Bronchial epithelial cell (primary cell): ENCODE data around the gene ANKDD1B. TPM values are rescaled to one million over a fixed set of nuclear protein-coding genes. Genes with fewer than 3 reads are reported as not detected.

Source experiments
- DNase-seq: peaks from one replicate; pipeline ENCODE4 v3.0.0-alpha.2; 2010; ENCODE audit warnings: low read depth
- FAIRE-seq: peaks from 2 replicates; lab custom pipeline; 2011; peaks lifted over from hg19 to GRCh38; lab: Jason Lieb, UNC
- H3K27me3 ChIP-seq: 2 replicates; pipeline ENCODE4 v1.5.1; 2011; ENCODE audit warnings: low read length; ENCODE audit not compliant: control insufficient read depth, insufficient read depth
- H3K36me3 ChIP-seq: 2 replicates; pipeline ENCODE4 v1.5.1; 2011; ENCODE audit warnings: low read length; ENCODE audit not compliant: control insufficient read depth, insufficient read depth
- H3K4me3 ChIP-seq: 2 replicates; pipeline ENCODE4 v1.5.1; 2011; ENCODE audit warnings: mild to moderate bottlenecking, low read depth, low read length, control low read depth
- CTCF ChIP-seq: IDR thresholded peaks from 2 replicates; pipeline ENCODE4 v1.5.1; 2011; ENCODE audit warnings: mild to moderate bottlenecking, moderate library complexity, low read length, control low read depth, inconsistent platforms; ENCODE audit not compliant: insufficient read depth, severe bottlenecking
- total RNA-seq: library from RNA; depleted of rRNA; stranded (reverse); fragments of >200 nt; gene quantifications from 2 replicates; pipeline ENCODE4 v1.2.1, GENCODE V29; 2014

ANKDD1B gene
- total RNA-seq, 1 donor from 2014 or later, result 1.3 TPM

GRCh38 chr5:75612226-75612569 lies 945 bp downstream of the ANKDD1B start:
- FAIRE-seq, result no peak

GRCh38 chr5:75612901-75613300 lies 1.6 kb downstream of the ANKDD1B start:
- Histone ChIP-seq H3K36me3 (no peaks in the 10 kb centered on the region), H3K27me3 (no peaks in the 10 kb centered on the region), H3K4me3 (no peak overlapping the region)
- no peak for DNase-seq
- TF ChIP-seq CTCF, result no peak
- no peak for FAIRE-seq

More at GRCh38 chr5:75612226-75612569, 945 bp downstream of the ANKDD1B start:
- no peak for TF ChIP-seq CTCF
- Histone ChIP-seq H3K4me3 (no peak overlapping the region), H3K27me3 (no peaks in the 10 kb centered on the region), H3K36me3 (no peaks in the 10 kb centered on the region)
- no peak for DNase-seq

- DNase-seq (no peak), FAIRE-seq (no peak)
- H3K4me3 ChIP-seq, result no peak overlapping the region
- no peaks in the 10 kb centered on the region for H3K27me3 ChIP-seq
- H3K36me3 ChIP-seq, result no peaks in the 10 kb centered on the region
- no peak for TF ChIP-seq CTCF
Observed at GRCh38 chr5:75614176-75614575, 2.9 kb downstream of the ANKDD1B start.

- Histone ChIP-seq H3K36me3 (no peaks in the 10 kb centered on the region), H3K27me3 (no peaks in the 10 kb centered on the region), H3K4me3 (no peak overlapping the region)
- no peak for TF ChIP-seq CTCF
- FAIRE-seq (no peak), DNase-seq (no peak)
Observed at GRCh38 chr5:75616371-75616881, 5.2 kb downstream of the ANKDD1B start.

GRCh38 chr5:75616971-75617621 lies 5.8 kb downstream of the ANKDD1B start:
- Histone ChIP-seq H3K4me3 (no peak overlapping the region), H3K36me3 (no peaks in the 10 kb centered on the region), H3K27me3 (no peaks in the 10 kb centered on the region)
- TF ChIP-seq CTCF, result no peak
- no peak for FAIRE-seq
- no peak for DNase-seq
